SIG-M5 treated with dmso at 0.1 percent for 504 hours (cell line): ENCODE data around the gene ATP8A1.
"Not testable (repeated sequence)": the region's sequence is repeated elsewhere in the genome, so short reads cannot be mapped to it uniquely, and the experiment has no call there.

Source experiments
- DNase-seq: peaks from one replicate; lab custom pipeline; 2025; ENCODE audit not compliant: unreplicated experiment; lab: John Stamatoyannopoulos, UW

Gene ATP8A1

DNA sequence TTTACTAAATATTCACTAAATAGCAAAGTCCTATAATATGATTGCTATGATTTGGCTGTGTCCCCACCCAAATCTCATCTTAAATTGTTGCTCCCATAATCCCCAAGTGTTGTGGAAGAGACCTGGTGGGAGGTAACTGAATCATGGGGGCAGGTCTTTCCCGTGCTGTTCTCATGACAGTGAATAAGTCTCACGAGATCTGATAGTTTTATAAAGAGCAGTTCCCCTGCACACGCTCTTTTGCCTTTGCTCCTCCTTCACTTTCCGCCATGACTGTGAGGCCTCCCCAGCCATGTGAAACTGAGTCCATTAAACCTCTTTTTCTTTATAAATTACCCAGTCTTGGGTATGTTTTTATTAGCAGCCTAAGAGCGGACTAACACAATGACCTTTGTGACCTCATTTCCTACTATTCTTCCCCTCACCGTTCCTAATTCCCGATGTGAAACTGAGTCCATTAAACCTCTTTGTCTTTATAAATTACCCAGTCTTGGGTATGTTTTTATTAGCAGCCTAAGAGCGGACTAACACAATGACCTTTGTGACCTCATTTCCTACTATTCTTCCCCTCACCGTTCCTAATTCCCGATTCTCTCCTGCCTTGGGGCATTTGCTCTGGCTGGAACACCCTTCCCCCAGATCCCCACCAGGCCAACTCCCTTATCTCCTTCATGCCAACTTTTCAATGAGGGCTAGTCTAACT is 4.2 kb downstream of the ATP8A1 start:
- DNase-seq: not testable (repeated sequence)

- no peak for DNase-seq
Measured at GRCh38 chr4:42649870-42650269, 7.0 kb downstream of the ATP8A1 start.

DNA sequence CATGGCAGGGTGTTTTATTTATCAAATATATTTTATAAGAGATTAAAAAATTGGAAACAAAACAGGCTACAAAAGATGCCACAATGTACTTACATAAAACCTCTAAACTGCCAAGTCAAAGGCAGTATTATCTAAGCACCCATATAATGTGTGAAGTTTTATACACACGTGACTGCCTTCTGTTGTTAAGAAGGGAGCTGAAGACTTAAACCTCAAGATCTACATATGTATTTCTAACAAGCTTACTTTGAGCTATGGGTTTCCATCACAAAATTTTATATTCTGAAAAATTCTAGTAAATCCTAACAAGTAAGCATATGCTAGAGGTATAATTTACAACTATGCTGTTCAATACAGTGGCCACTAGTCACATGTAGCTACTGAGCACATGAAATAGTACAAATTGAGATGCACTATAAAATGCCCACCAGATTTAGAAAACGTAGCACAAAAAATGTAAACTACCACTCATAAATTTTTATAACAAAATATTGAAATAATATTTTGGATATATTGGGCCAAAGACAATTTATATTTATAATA is 9.8 kb downstream of the ATP8A1 start:
- DNase-seq: no peak

- DNase-seq: no peak
Measured at GRCh38 chr4:42646013-42646784, 10.7 kb downstream of the ATP8A1 start.

GRCh38 chr4:42644897-42645296 is 12.0 kb downstream of the ATP8A1 start:
- no peak for DNase-seq

DNA sequence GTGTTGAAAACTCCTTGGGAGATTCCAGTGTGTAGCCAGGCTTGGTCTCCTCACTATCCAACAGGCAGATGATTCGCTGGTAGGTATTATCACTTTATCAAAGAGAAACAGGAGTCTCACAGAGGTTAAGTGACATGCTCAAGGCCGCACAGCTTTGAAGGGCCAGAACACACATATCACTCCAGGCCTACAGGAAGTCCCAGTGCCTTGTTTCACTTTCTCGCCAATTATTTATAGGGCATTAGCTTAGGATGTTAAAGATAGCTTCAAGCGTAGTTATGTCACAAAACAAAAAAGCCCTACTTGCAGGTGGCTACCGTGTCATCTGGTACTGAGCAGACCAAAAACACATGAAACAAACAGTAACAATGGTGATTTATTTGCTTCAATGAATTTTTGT is 13.2 kb downstream of the ATP8A1 start:
- DNase-seq: no peak

DNA sequence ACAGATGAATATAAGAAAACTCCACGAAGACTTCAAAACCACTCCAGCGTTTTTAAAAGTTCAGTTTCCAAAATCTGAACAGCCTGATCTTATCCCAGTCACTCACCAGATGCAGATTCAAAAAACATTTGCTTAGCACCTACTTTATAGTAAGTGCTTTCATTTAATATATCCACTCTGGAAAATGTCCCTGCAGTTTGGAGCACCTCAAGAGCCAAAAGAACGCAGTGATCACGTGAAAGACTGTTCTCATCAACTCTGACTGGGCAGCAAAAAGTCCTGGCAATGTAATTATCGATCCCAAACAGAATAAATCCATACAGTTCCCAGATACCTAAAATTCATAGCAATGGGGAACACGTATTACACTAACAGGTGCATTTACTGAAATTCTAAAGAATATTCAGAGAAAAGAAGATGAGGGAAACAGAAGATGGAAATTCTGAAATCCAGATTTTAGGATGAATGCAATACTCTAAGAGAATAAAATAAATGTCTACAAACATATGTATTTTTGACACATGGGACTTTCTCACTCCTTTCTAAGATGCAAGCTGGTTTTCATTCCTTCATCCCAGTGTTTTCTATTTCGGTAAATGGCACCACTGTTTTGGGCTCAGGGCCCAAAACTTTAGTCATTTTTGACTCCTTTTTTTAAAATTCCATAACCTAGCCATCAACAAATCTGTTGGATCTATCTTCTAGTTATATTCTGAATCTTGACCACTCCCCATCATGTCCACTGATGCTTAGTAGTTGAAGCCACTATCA is 13.9 kb downstream of the ATP8A1 start:
- no peak for DNase-seq

DNA sequence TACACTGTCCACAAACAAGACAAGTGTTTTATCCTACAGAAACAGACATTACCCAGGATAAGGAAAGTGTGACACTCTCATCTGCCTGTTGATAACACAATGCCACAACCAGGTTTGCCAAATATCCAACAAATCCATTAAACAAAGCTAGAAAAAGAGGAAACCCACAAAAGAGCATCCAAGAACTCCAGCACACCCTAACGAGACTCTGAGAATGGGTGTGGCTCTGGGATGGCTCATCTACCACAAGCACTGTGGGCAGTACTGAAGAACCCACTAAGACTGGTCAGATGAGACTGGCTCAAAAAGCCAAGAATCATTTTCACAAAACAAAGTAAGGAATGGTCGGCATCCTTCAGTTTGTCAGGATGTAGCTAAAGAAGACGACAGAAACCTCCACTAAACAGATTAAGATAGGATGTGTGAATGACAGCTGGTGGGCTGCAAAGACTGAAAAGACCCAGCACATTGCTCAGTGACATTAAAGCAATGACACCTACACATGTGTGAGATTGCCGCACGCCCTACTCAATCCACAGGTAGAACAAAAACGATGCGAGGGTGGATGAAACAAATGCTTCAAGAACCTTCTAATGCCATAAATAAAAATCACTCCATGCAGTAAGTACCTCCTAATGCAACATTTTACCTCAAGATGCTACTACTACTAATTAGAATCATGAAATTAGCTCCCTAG is 14.7 kb downstream of the ATP8A1 start:
- no peak for DNase-seq

DNA sequence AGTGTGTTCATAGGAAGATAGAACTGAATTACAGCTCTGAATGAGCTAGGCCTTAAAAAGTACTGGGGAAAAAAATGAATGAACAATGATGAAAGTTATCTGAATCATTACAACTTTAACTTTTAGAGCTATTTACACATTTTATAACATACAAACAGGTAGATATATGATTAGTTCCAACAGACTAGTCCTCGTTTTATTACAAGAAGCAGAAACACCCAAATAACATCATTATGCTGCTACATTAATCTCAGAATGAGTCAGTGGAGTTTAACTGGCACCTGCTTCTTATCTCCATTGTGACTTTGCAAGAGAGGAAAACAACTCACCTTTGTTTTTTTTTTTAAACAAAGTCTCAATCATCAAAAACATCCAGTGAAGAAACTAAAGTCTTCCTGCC is 15.2 kb downstream of the ATP8A1 start:
- DNase-seq: no peak

DNA sequence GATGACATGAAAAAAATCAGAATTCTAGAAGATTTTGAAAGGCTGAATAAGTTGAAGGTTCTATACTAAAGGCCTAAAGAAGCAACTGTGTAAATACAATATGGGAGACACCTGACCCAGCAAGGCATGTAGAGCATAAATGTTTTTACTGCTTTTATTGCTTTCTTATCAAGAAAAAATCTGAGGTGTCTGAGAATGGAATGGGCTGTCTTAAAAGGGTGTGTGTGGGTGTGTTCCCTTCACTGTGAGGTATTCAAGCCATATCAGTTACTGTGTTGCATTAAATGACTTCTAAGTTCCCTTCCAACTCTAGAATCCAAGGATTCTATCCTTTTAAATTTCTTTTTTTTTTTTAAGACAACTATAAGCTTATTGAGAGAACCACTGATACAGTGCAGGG is 15.7 kb downstream of the ATP8A1 start:
- DNase-seq: no peak

DNA sequence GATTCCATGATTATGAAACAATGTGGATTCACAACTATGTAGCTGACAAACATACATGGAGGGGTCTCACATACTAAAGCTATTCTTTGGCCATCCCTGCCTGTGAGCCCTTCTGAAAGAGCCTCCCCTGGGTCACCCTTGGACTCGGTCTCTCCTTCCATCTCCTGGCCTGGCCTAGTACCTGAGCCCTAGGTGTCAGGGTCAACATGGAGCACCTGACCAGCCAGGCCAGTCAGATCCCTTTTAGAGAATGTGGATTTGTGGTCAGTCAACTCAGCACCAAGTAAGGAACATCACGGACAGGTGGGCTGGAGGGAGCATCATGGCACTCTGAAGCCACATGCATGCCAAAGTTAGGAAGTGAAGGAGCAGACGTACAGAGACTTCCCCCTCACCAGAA is 16.3 kb downstream of the ATP8A1 start:
- DNase-seq: no peak

DNA sequence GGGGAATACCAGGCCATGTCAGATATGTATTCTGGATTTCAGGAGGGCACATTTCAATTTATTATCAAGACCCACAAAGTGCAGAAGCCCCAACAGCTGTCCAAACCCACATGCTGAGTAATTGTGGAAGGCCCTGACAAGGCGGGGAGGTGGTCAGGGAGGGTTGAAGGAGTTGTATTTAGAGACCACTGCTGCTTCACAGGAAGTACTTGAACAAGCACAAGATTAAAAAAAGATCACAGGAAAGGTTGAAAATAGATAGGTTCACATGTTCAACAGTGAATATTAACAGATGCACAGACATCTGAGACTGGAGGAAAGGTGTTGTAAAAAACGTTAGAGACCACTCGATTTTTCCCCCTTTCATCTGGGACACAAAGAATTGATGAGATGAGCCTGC is 17.9 kb downstream of the ATP8A1 start:
- no peak for DNase-seq

- DNase-seq: no peak
Measured at GRCh38 chr4:42638321-42638720, 18.6 kb downstream of the ATP8A1 start.

- DNase-seq: no peak
Measured at GRCh38 chr4:42637867-42638266, 19.0 kb downstream of the ATP8A1 start.

GRCh38 chr4:42637104-42637503 is 19.8 kb downstream of the ATP8A1 start:
- DNase-seq: no peak

- no peak for DNase-seq
Measured at GRCh38 chr4:42636645-42636949, 20.3 kb downstream of the ATP8A1 start.

DNA sequence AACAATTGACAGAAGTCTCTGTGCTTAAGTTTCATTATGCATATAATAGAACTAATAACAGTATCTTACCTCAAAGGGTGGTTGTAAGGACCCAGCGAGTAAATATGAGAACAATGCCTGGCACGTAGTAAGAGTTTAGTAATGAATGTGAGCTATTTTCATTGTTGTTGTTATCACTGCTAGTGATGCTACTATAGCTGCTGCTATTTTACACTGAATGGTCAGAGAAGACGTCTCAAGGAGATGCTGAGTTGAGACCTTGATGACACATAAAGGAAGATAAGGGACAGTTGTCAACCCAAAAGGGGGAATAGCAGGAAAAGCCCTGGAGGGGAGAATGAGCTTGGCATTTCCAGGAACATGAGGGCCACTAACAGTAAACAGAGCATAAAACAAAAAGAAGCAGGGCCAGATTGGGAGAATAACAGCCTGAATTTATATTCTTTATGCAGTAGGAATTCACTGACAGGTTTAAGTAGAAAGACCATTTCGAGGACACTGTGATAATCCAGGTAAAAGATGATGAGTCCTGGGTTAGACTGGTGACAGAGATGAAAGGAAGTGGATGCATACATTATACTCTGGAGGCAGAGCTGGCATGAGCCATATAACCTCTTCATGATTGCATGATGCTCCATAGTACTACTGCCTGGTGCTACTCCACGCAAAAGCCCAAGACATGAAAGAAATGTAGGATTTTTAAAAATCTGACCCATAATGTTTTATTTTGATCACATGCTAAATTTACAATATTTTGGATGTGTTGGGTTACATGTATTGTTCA is 23.1 kb downstream of the ATP8A1 start:
- DNase-seq: no peak

GRCh38 chr4:42632653-42633382 is 24.1 kb downstream of the ATP8A1 start:
- DNase-seq: no peak

GRCh38 chr4:42630908-42631307 is 26.0 kb downstream of the ATP8A1 start:
- DNase-seq: no peak

DNA sequence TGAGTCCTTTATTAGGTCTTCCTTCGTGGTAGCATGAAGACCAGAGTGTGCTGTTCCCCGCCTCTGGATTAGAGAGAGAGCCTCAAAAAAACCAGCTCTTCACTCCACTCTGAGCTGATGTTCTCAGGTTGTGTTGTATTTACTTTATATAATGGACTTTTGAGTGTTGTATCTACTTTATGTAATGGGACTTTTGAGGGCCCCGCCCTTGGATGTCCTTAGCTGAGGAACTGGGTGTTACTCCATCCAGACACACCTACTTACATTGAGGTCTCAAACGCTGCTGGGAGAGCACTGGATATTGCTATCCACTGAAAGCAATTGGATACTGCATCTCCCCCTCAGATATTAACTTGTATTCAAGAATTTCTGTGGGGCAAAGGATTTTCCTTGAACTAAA is 28.2 kb downstream of the ATP8A1 start:
- DNase-seq: no peak
